T-helper 1 cell (primary cell): Measurements from ENCODE around the gene KRT3.
"Not testable (repeated sequence)": the region's sequence is repeated elsewhere in the genome, so short reads cannot be mapped to it uniquely, and the experiment has no call there.

Source experiments
- DNase-seq, 5 donors: peaks; one replicate each; pipeline ENCODE4 v3.0.0-alpha.2; 2012 to 2020

KRT3 gene

GRCh38 chr12:52781399-52782082 is 14.4 kb downstream of the KRT3 start:
- no peak for DNase-seq

- no peak for DNase-seq
Observed at GRCh38 chr12:52779914-52780313, 16.0 kb downstream of the KRT3 start.

- DNase-seq: no peak
Observed at GRCh38 chr12:52778833-52779232, 17.1 kb downstream of the KRT3 start.

DNA sequence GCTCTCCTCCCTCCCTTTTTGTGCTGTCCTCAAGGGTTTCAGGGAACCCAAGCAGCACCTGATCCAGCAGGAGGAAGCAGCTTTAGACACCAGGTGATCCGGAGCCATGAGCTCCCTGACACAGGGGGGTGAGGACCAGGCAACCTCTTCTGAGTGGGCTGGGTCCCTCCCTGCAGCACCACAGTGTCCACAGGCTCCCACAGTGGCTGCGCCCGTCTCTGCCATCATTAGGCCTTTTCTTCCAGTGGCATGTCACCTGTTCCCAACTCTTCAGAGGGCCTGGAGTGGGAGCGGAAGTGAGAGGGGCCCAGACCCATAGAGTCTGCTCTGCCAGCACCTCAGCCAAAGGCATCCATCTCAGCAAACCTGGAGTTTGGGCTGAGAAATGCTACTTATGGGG is 18.4 kb downstream of the KRT3 start:
- no peak for DNase-seq

DNA sequence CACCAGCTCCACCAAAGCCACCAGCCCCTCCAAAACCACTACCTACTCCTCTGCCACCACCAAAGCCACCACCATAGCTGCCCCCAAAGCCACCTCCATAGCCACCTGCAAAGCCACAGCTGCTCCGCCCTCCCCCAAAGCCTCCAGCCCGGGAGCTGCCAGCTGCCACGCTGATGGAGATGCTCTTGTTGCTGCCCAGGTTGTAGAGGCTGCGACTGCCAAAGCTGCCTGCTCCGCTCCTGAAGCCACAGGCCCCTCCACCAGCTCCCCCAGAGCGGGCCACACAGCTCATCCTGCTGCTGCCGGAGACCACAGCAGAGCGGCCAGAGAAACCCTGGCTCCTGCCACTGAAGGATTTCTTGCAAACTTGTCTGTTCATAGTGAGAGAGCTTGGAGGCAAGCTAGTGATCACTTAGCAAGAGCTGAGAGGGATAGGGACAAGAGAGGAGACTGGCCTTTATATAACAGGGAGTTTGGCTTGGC is 19.0 kb downstream of the KRT3 start, which contains the start of gene KRT76:
Gene KRT76 (minus strand): TSS at position 433 of the 483 bp plus-strand sequence. CDS start 54 bp downstream, at position 379.
- no peak for DNase-seq

- no peak for DNase-seq
Observed at GRCh38 chr12:52776435-52776834, 19.5 kb downstream of the KRT3 start.

DNA sequence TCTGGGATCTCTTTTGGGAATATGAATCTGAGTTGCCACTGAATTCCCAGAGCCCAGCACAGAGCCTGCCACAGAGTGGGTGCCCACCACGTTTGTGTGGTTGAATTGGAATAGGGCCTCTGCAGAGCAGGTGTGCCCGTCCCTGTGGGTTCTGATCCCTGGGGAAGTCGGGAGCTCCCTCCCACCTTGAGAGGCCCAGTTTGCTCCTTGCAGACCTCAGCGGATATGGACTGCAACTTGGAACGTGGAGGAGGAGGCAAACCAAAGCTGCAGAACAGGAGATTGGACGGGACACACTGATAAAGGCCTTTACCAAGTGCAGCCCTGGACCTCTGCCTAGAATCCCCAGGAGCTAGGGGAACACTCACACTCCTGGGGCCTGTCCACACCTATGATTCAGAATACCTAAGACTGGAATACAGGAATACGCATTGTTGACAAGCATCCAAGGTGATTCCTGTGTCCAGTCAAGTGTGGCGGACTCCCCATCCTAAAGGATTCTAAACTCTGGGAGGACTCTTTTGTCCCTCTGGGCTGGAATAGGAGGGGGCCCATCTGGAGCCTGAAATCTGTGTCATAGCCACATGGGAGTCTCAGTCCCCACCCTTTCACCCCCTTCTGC is 21.2 kb downstream of the KRT3 start:
- no peak for DNase-seq

DNA sequence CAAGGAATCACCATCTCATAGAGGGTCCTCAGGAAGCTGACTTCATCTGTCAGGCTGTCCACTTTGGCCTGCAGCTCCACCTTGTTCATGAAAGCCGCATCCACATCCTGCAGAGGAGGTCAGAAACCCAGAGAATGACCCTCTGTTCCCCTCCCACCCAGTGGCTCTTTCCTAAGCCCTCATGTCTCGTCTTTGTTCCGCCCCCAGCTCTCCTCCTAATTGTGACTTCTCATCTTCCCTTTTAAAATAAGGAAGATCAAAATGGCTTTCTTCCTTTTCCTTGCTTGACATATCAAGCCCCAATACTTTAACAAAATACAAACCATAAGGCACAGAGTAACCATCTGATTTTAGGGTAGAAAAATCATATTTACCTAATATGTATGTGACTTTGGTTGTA is 23.1 kb downstream of the KRT3 start:
- no peak for DNase-seq

DNA sequence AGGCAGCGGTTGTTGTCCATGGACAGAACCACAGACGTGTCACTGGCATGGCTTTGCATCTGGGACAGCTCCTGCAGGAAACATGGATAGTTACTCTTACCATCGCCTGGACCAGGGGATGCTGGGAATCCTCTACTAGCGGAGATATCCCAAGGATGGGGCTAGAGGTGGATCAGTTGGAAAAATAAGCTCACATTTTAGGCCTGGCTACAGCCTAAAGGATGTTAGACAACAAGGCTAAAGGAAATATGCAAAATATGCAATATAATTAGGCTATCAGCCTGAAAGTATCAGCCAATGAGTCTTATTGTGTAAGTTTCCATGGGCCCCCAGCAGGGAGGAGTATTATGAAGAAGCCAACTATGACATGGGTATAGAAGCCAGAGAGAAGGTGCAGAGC is 23.7 kb downstream of the KRT3 start:
- DNase-seq: no peak

DNA sequence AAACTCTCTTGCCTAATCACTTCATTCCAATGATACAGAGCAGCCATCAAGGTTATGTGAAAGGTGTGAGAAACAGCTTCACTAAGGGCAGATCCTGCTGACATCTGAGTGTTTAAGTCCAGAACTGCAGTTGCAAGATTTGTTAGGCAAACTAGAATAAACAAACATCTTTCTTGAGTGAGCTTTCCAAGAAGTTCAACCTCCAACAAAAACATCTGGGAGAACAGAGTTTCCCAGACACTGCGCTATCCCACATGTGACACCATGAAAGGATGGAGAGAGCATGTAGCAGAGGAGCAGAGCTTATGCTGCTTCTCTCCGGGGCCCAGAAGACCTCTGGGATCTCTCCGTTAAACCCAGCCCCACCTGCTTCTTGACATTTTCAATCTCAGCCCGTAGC is 24.4 kb downstream of the KRT3 start:
- DNase-seq: no peak

GRCh38 chr12:52771088-52771487 is 24.8 kb downstream of the KRT3 start:
- no peak for DNase-seq

DNA sequence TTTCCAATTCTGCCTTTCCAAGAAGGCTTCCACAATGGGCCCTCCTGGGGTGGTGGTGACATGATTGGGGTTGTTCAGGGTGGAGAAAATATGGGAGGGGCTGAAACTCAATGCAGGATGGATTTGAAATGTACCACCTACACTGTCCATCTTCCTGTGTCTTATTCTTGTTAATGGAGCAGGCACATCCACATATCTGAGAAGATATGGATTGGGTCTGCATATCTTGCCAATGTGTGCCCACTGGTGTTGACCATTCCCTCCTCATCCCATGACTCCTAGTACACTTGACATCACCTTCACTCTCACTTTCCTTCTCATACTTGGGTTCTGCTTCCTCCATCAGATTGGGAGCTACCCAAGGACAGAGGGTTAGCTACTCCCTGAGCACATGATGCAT is 26.0 kb downstream of the KRT3 start:
- no peak for DNase-seq

DNA sequence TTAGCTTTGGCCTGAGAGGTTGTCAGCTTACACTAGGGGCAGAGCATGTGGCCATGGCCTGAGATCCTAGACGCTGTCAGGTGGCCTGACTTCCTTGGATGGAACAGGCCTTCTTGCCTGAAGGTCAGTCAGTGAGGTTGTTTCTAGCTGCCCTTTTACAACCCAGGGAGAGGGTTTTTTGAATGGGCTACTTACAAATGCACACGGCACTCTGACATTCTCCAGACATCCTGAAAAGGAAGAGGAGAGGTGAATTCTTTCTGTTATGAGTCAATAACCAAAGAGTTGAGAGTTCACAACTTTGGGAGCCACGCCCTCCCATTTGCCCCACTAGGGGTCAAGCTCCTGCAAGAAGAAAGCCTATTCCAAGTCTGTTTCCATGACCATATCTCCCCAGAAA is 26.6 kb downstream of the KRT3 start:
- DNase-seq: no peak

DNA sequence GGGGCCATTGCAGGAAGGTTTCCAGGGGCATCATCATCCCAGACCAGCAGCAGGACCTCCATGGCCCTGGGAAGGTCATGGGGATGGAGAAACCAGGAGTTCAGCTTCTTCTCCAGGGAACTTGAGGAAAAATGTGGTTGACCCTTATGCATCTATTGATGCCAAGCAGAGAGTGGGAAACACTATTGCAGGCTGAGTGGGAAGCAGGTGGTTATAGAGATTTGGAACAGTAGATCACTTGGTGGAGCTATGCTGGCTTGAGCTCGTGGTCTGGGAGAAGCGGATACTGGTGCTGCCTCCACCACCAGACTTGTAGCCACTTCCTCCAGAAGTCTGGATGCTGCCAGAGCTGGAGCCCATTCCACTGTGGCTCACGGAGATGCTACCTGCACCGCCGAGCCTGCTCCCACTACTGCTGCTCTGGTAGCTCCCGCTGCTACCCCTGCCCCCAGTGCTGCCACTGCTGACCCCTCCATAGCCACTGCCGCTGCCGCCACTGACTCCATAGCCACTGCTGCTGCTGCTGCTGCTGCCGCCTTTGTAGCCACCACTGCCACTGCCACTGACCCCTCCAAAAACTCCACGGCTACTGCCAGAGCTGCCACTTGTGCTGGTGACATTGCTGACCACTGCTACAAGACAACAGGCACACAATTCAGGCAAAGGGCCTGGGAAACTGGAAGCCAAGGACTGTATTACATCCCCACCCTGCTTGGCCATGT is 27.3 kb downstream of the KRT3 start:
- no peak for DNase-seq

GRCh38 chr12:52767427-52767826 is 28.5 kb downstream of the KRT3 start:
- DNase-seq: no peak

DNA sequence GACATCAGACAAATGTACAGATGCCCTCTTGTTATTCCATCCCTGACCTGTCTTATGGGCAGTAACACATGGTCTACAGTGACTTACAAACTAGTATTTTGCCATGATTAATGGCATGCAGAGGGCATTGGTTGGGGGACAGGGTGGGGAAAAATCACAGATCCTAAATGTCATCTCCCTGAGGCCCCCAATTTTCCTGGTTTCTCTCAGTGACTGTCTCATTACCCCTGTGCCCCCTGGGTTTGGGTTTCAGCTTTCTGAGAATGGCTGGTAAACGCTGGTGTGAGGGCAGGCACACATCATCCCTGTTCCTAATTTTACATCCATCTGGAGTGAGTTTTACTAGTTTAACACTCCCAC is 28.9 kb downstream of the KRT3 start:
- no peak for DNase-seq

DNA sequence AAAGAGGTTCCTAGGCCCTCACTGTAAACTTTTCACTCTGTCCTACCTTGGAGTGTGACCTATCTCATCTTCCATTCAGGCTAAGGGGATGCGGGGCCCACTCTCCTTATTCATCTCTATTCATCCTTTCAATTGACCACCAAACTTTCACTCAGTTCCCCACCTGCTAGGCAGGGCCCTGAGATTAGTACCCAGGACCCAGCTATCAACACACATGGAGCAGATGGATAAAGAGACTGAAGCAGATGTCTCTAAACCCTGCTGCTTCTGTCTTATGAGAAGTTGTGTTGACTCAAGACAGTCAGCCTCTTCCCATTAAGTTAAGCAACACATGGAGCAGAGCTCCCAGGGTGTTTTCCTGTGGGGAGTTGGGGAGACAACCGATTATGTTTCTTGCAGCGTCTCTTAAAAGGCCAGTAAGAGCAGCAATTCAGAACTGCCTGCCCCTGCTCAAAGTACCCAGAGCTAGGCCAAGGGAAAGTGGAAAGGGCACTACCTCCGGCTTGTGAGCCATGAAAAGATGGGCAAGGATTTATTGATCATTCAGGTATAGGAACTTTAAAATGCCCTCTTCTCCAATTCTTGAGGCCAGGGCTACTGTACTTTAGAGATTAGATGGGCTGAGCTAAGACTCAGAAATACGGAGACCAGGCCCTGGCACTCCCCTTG is 29.4 kb downstream of the KRT3 start:
- DNase-seq: no peak

DNA sequence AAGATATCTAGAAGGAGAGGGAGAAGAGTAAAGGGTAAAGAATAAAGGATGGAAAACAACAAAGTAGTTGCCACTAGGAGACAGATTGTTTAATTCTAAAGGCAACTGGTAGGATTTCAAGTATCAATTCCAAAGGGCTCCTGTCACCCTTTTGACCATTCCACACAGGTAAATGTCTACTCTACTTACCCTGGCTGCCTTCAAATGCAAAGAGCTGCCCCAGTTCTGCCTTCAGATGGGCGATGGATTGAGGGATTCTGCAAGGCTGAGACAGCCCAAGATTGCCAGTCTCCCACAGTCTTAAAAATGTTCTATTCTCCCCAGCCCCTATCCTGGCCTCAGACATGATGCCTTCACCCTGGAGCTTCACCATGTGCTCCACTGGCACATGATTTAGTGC is 30.2 kb downstream of the KRT3 start:
- DNase-seq: no peak

DNA sequence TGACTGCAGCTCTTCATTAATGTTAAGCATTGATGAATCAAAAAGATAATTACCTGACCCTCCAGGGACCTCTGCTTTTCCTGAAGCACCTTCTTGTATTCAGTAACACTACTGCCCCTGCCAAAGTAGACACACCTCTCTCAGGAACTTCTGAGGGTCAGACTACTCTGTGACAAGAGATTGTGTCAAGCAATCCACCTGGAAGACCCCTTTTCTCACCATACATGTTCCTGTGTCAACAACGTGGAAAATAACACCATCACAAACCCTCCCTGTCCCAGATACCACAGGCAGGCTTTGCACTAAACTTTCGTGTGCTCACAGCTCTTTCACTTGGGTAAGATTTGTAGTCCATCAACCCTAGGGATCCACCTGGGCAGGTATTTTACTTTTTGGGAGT is 31.9 kb downstream of the KRT3 start:
- DNase-seq: no peak

DNA sequence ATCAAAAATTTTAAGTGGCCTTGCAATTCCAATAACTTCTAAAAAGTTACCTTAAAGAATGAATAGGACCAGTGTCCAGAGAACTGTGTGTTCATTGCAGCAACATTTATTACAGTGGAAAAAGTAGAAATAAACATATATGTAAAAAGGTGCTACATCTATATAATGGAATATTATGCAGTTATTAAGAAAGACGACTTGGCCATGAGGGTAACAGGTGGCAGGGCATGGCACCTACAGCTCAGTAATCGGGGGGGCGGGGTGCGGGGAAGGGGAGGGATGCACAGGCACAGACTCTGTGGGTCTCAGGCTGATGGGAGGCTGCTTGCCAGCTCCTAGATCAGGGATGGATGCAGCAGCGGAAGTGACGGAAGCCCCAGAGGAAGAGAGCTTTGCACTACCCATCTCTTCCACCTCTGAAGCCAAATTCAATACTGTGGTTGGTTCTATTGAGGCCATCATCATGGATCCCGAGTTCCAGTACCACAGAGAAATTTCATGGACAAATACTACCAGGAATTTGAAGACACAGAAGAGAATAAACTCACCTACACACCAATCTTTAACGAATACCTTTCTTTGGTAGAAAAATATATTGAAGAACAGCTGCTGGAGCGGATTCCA is 32.8 kb downstream of the KRT3 start:
- DNase-seq: no peak

DNA sequence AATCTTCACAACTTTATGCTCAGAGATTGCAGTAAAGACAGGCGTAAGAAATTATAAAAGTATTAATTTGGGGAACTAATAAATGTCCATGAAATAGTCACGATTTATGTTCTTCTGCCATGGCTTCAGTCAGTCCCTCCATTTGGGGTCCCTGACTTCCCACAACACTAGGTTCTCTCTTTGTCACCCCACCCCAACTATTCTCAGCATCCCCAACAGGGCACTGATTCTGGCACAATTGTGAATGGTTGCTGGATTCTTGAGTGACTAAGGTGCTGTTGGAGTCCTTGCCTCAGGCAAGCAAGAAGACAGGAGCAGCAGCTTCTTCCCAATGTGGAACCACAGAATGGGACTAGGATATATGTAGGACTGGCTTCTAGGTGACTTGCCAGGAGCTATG is 34.1 kb downstream of the KRT3 start:
- DNase-seq: no peak

GRCh38 chr12:52761218-52761617 is 34.7 kb downstream of the KRT3 start:
- not testable (repeated sequence) for DNase-seq

GRCh38 chr12:52760623-52761022 is 35.3 kb downstream of the KRT3 start:
- DNase-seq: no peak
